GM21381 (cell line): Measurements from ENCODE around the gene DNAH7.

Experiments used
- ATAC-seq: cut with Tn5 transposase; IDR thresholded peaks from one replicate; pipeline ENCODE4 v1.9.1; 2021; ENCODE audit warnings: mild to moderate bottlenecking, moderate library complexity; ENCODE audit not compliant: unreplicated experiment

Gene DNAH7

DNA sequence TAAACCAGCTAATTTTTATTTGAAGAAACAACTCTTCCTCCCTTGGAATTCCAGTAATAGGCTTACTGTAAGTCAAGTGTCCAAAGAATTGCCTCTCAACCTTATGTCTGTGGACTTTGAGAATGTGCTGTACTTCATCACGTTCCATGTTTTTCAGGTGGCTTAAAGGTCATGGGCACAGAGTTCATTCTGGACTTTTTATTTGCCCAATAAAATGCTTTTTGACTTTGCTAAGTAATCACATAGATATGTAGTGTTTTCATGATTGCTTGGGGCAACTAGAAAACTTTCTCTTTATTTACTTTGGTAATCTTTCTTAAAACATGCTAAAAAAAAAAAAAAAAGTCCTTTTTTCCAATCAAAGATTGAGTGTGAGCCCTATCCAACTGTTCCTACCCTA lies 10.4 kb upstream of the DNAH7 start:
- no peak for ATAC-seq

GRCh38 chr2:196077821-196078220 lies 9.2 kb upstream of the DNAH7 start:
- ATAC-seq = no peak

DNA sequence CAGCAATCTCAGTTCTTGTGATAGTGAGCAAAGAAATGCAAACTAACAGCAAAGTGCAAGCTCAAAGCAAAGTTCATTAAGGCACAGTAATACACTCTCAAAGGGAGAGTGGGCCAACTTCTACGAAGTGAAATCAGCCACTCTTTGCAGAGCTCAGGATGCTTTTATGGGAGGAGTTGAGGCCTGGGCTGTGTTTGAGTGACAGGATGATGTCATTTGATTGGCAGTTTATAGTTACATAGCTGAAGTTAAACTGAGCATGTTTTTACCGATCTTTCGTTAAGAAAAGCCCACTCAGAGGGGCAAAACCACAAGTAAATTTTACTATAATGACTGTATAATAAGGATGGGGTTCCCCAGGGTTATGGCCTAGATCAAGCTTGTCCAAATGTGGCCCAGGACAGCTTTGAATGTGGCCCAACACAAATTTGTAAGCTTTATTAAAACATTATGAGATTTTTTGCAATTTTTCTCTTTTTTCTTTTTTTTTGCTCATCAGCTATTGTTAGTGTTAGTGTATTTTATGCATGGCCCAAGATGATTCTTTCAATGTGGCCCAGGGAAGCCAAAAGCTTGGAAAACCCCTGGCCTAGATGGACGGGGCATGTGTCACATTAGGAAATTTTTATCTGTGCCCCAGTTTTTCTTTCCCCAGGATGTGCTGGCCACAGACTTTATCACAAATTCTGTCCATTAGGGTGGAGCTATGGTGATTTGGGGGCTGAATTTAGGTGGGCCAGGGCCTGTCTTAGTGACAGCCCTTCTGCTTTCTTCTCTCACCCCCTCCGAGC lies 8.3 kb upstream of the DNAH7 start:
- ATAC-seq = no peak

DNA sequence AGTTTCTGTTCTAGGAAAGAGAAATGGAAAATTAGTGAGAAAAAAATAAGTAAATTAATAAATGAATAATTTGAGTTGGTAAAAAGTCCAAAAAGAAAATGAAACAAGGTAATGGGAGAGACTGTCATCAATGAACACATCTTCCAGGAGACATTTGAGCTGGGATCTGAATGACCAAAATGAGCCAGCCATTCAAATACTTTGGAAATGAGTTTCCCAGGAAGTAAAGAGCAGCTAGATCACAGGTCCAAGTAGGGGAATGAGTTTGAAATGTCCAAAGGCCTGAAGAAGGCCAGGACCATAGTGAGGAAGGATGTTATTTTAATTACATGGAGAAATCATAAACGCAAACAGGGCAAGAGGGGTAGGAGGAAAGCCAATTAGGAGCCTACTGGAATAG lies 6.6 kb upstream of the DNAH7 start:
- no peak for ATAC-seq

DNA sequence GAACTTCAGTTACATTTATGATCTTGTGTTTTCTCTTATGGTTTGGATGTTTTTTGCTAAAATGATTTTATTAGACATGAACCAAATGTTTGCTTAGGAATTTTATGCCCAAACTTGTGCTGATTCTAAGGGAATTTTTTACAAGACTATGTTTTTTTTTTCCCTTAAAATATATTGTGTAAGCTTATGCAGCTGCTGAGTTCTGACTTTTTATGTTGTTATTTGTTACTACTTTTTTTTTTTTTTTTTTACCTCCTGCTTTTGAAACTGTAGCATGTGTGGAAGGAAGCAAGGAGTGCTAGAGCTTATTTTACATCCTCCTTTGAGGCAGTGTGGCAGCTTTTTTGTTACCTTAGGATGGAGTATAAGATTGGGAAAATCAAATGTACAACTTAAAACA lies 6.0 kb upstream of the DNAH7 start:
- no peak for ATAC-seq

DNA sequence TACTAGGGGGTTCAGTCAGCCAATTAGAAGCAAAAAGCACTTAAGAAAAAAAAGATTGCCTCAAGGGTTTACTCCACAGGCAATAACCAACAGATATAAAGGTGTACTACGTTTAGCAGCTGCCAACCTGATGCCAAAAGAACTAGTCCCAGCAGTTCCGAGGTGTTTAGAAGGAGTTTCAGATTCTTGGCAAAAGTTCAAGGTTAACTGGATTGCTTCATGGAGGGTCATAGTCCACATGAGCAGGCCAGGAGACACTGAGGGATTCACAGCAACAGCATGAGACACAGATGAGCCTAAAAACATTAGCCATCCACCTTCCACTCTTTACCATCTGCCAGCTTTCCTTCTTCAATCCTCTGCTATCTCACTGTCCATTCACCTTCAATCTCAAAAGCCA lies 4.9 kb upstream of the DNAH7 start:
- ATAC-seq = no peak

DNA sequence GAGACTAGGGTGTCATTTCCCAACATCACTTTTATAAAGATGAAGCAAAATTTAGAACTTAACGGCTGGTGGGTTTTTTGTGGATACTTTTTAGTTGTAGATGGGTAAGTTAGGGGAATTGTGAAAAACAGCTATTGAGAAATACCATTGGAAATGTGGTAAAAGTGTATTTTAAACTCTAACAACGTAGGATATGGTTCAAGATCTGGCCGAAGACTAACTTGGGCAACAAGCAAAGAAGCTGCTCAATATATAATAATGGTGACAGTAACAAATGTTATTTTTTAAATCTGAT lies 1.6 kb downstream of the DNAH7 start:
- no peak for ATAC-seq

- no peak for ATAC-seq
Observed at GRCh38 chr2:196066291-196067087, 2.1 kb downstream of the DNAH7 start.

GRCh38 chr2:196063773-196064172 lies 4.9 kb downstream of the DNAH7 start:
- no peak for ATAC-seq

GRCh38 chr2:196059491-196059960 lies 9.1 kb downstream of the DNAH7 start:
- no peak for ATAC-seq

DNA sequence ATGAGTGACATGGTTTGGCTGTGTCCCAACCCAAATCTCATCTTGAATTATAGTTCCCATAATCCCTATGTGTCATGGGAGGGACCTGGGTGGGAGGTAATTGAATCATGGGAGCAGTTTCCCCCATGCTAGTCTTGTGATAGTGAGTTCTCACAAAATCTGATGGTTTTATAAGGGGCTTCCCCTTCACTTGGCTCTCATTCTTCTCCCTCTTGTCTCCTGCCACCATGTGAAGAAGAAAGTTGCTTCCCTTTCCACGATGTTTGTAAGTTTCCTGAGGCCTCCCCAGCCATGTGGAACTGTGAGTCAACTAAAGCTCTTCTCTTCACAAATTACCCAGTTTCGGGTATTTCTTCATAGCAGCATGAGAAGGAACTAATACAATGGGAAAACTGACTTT lies 14.0 kb downstream of the DNAH7 start:
- ATAC-seq = no peak

DNA sequence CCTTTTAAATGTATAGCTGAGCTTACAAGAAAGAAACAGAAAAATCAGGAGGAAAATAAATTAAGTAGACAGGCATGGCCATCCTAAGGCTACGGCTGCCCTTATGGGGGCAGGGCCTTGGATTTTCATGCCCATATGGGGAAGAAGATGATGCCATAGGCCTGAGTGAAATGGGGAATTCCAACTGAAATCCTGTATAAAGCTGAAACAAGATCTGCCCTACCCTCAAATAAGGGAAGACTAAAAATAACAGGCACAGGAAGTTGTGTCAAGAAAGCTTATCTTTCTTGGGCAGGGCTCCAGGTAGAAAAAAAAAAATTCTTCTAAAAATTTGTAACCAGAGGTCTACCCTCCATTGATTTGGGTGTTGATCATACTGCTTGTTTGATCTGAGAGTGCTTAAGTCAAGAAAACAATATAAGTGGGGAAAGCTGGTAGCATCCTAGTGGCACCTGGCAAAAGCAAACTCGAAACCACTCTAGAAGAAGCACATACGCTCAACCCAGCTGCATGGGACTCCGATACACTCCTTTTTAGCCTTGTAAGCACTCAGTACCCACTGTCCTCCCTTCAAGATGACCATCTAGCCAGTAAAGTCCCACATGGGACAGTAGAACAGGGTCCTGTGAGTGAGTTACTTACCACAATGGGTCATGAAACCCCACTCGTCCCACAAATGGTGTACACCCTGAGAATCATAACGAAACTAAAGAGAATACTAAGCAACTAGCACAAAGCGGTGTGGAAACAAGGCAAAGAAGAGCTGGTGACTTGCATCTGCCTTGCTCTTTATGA lies 22.3 kb downstream of the DNAH7 start:
- no peak for ATAC-seq

DNA sequence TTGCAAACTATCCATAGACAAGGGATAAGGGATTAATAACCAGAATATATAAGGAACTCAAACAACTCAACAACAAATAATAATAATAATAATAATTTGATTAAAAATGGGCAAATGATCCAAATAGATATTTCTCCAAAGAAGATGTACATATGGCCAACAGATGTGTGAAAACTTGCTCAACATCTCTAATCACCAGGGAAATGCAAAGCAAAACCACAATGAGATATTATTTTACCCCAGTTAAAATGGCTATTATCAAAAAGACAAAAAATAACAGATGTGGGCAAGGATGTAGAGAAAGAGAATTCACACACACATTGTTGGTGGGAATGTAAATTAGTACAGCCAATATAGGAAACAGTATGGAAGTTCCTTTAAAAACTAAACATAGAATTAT lies 26.9 kb downstream of the DNAH7 start:
- no peak for ATAC-seq

DNA sequence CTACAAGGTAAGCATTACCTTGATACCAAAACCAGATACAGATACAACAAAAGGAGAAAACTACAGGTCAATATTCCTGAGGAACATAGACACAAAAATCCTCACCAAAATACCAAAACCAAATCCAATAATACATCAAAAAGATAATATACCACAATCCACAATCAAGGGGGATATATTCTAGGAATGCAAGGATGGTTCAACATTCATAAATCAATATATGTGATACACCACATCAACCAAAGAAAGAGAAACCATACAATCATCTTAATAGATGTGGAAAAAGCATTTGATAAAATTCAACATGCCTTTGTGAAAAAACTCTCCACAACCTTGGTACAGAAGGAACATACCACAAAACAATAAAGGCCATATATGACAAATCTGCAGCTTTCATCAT lies 28.4 kb downstream of the DNAH7 start:
- no peak for ATAC-seq

- ATAC-seq = no peak
Observed at GRCh38 chr2:196036442-196036841, 32.2 kb downstream of the DNAH7 start.

DNA sequence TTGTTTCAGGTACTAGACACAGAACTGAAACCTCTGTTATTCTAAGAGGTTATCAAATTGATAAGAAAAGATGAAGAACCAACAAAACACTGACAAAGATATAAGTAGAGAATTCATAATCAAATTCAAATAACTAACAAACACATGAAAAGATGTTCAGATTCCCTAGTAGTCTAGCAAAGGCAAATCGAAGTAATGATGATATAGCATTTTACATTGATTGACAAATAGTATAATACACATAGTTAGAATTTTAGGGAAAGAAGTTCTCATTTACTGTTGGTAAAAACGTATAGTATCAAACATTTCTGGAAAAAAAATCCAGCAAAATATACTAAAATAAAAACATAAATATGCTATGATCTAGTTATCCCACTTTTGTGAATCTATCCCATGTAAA lies 50.6 kb downstream of the DNAH7 start:
- ATAC-seq = no peak

DNA sequence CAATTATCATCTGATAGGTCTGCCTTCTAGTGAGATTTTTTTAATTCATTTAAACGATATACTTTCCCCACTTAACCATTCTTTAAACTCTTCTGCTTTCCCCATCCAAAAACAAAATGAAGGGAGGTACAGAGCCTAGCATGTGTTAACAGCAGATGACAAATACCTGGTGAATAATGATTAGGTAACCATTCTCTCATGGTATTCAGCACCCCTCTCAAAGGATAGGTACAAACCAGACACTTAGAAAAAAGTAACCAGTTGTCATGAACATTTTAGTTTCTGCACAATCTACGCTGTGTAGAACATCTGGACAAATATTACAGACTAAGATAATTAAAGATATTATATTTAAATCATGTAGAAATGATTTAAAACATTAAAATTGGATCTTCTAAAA lies 56.3 kb downstream of the DNAH7 start:
- no peak for ATAC-seq

- no peak for ATAC-seq
Observed at GRCh38 chr2:196000551-196000950, 68.1 kb downstream of the DNAH7 start.

GRCh38 chr2:195998070-195998469 lies 70.6 kb downstream of the DNAH7 start:
- ATAC-seq = no peak

DNA sequence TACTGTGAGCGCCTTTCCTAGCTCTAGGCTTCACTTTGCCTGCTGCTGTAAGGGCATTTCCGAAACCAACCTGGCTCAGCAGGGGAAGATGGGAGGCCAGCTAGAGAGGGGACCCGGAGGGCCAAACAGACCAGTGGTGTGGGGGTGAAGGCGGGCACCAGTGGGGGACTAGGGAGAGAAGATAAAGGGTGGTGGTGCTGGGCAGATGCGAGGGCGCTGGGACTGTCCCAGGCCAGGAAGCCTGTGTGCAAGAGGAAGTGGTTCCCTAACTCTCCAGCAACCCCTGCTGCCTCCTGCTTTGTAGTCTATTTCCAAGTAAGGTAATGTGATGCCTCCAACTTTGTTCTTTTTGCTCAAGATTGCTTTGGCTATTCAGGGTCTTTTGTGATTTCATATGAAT lies 73.1 kb downstream of the DNAH7 start:
- ATAC-seq = no peak

DNA sequence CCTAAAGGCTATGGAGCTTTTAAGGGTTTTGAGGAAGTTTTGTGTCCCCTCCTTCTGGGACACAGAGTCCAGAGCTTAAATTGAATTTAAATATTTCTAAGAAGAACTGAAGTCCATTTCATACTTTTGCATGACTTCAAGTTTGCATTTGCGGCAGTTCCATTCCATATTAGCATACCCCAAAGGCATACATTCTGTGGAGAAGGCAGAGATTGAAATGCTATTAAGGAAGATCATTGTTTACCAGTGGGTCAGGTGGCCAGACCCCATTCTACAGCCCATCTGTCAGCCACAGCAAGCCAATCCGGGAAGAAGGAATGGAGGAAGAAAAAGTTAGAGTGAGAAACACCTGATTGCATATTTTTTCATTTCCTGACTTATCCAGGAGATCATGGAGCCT lies 75.0 kb downstream of the DNAH7 start:
- ATAC-seq = no peak

DNA sequence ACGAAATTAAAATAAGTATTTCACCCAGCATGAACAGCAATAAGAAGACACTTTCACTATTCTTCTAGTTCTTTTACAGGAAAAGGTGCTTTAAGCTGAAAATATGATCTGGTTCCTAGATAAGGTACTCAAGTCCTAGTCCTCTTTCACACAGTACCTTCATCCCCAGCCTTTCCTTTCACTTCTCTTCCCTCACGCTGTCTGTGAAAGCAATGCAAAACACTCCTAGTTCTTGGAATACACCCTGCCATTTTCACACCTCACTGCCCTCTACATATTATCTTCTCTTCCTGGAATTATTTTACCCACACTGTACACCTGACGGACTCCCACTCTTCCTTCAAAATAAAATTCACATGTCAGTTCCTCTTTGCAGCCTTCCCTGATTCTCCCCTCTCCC lies 82.9 kb downstream of the DNAH7 start:
- no peak for ATAC-seq
